Retina (tissue), 1 donor: Measurements from ENCODE around the gene ZNF426.

Source experiments
- DNase-seq: peaks from one replicate; pipeline ENCODE4 v3.0.0-alpha.2; 2016

Gene ZNF426

GRCh38 chr19:9494096-9494495 lies 44.3 kb downstream of the ZNF426 start:
- DNase-seq, result no peak

GRCh38 chr19:9487016-9487415 lies 51.4 kb downstream of the ZNF426 start:
- DNase-seq, result no peak

GRCh38 chr19:9485140-9485539 lies 53.3 kb downstream of the ZNF426 start:
- DNase-seq, result no peak

- DNase-seq, result no peak
Observed at GRCh38 chr19:9474975-9475374, 63.5 kb downstream of the ZNF426 start.
